ENCODE results near the gene HSPB6.
A peak's percentile ranks its signal among the peaks of the same experiment; 100 is the strongest.

HSPB6 gene

GRCh38 chr19:35744430-35745327 is 12.2 kb downstream of the HSPB6 start:
- peak; percentile 85 for DNase-seq

GRCh38 chr19:35743640-35744429 is 13.0 kb downstream of the HSPB6 start:
- DNase-seq: no peak

- DNase-seq: peak; percentile 31
Observed at GRCh38 chr19:35742121-35742724, 14.6 kb downstream of the HSPB6 start, which contains the start of gene IGFLR1. Gene IGFLR1 (minus strand): TSS chr19:35742452. CDS start chr19:35741180, 1,272 bp downstream.

- no peak for DNase-seq
Observed at GRCh38 chr19:35741203-35741515, 15.7 kb downstream of the HSPB6 start.

GRCh38 chr19:35740423-35741202 is 16.2 kb downstream of the HSPB6 start:
- peak; percentile 94 for DNase-seq

GRCh38 chr19:35740108-35740422 is 16.8 kb downstream of the HSPB6 start:
- DNase-seq: no peak

- no peak for DNase-seq
Observed at GRCh38 chr19:35739275-35740107, 17.3 kb downstream of the HSPB6 start.

GRCh38 chr19:35738887-35739229 is 18.0 kb downstream of the HSPB6 start:
- no peak for DNase-seq

- no peak for DNase-seq
Observed at GRCh38 chr19:35738021-35738886, 18.6 kb downstream of the HSPB6 start.

- no peak for DNase-seq
Observed at GRCh38 chr19:35736913-35737886, 19.6 kb downstream of the HSPB6 start.

GRCh38 chr19:35734889-35735288 is 21.9 kb downstream of the HSPB6 start:
- DNase-seq: no peak

GRCh38 chr19:35734273-35734672 is 22.6 kb downstream of the HSPB6 start:
- DNase-seq: no peak

- DNase-seq: no peak
Observed at GRCh38 chr19:35733180-35734125, 23.4 kb downstream of the HSPB6 start.

GRCh38 chr19:35732540-35733179 is 24.2 kb downstream of the HSPB6 start:
- no peak for DNase-seq

- DNase-seq: no peak
Observed at GRCh38 chr19:35731779-35732405, 24.9 kb downstream of the HSPB6 start.

GRCh38 chr19:35731353-35731752 is 25.5 kb downstream of the HSPB6 start:
- DNase-seq: no peak

- DNase-seq: no peak
Observed at GRCh38 chr19:35730326-35730725, 26.5 kb downstream of the HSPB6 start.

GRCh38 chr19:35729763-35730162 is 27.1 kb downstream of the HSPB6 start:
- DNase-seq: no peak
